Fibroblast of skin of abdomen (primary cell): ENCODE measurements around the gene PXYLP1.
"Not testable (repeated sequence)": the region's sequence is repeated elsewhere in the genome, so short reads cannot be mapped to it uniquely, and the experiment has no call there.

Source experiments
- DNase-seq: peaks from one replicate; pipeline ENCODE4 v3.0.0-alpha.2; 2013

The PXYLP1 gene

GRCh38 chr3:141300426-141300825 is 68.8 kb downstream of the PXYLP1 start:
- not testable (repeated sequence) for DNase-seq

GRCh38 chr3:141302364-141303141 is 70.9 kb downstream of the PXYLP1 start:
- DNase-seq: no peak

- DNase-seq: peak; percentile 76
Observed at GRCh38 chr3:141303481-141304223, 72.0 kb downstream of the PXYLP1 start.

GRCh38 chr3:141305436-141305835 is 73.8 kb downstream of the PXYLP1 start:
- peak; percentile 39 for DNase-seq

- DNase-seq: peak; percentile 20
Observed at GRCh38 chr3:141306276-141306675, 74.7 kb downstream of the PXYLP1 start.

- no peak for DNase-seq
Observed at GRCh38 chr3:141306922-141307321, 75.3 kb downstream of the PXYLP1 start.

GRCh38 chr3:141307351-141308059 is 75.9 kb downstream of the PXYLP1 start:
- DNase-seq: no peak

- DNase-seq: peak; percentile 51
Observed at GRCh38 chr3:141308588-141309218, 77.1 kb downstream of the PXYLP1 start.

- no peak for DNase-seq
Observed at GRCh38 chr3:141311170-141311495, 79.5 kb downstream of the PXYLP1 start.

GRCh38 chr3:141311496-141312353 is 80.1 kb downstream of the PXYLP1 start:
- DNase-seq: peak; percentile 98

- DNase-seq: no peak
Observed at GRCh38 chr3:141312354-141313092, 80.9 kb downstream of the PXYLP1 start.

GRCh38 chr3:141313093-141313683 is 81.6 kb downstream of the PXYLP1 start:
- DNase-seq: no peak

- not testable (repeated sequence) for DNase-seq
Observed at GRCh38 chr3:141314415-141314814, 82.8 kb downstream of the PXYLP1 start.

GRCh38 chr3:141316851-141317250 is 85.2 kb downstream of the PXYLP1 start:
- DNase-seq: no peak

- DNase-seq: no peak
Observed at GRCh38 chr3:141320399-141321108, 88.9 kb downstream of the PXYLP1 start.

GRCh38 chr3:141321109-141321497 is 89.5 kb downstream of the PXYLP1 start:
- DNase-seq: peak; percentile 45

- DNase-seq: no peak
Observed at GRCh38 chr3:141323936-141324704, 92.5 kb downstream of the PXYLP1 start.

- DNase-seq: no peak
Observed at GRCh38 chr3:141326123-141326522, 94.5 kb downstream of the PXYLP1 start.

- DNase-seq: no peak
Observed at GRCh38 chr3:141326626-141327025, 95.0 kb downstream of the PXYLP1 start.
